Trophoblast cell (in vitro differentiated cells and primary cell): ENCODE measurements around the gene ZNF512B.

ENCODE experiments used
- DNase-seq, 2 donors: peaks; one replicate each; pipeline ENCODE4 v3.0.0-alpha.2; 2016
- H2AFZ ChIP-seq: 2 replicates; pipeline ENCODE4 v1.6.1; 2013; ENCODE audit warnings: low read length, moderate library complexity, mild to moderate bottlenecking; ENCODE audit not compliant: insufficient read depth, poor library complexity
- H2AK5ac ChIP-seq: 2 replicates; pipeline ENCODE4 v1.6.1; 2013; ENCODE audit warnings: mild to moderate bottlenecking, low read length
- H2BK120ac ChIP-seq: 2 replicates; pipeline ENCODE4 v1.6.1; 2013; ENCODE audit warnings: low read length, mild to moderate bottlenecking, moderate library complexity; ENCODE audit not compliant: insufficient read depth, poor library complexity
- H2BK12ac ChIP-seq: 2 replicates; pipeline ENCODE4 v1.6.1; 2013; ENCODE audit warnings: mild to moderate bottlenecking, low read length, moderate library complexity
- H2BK5ac ChIP-seq: 2 replicates; pipeline ENCODE4 v1.6.1; 2013; ENCODE audit warnings: low read length, low read depth, moderate library complexity, mild to moderate bottlenecking; ENCODE audit not compliant: poor library complexity
- H3K14ac ChIP-seq: 2 replicates; pipeline ENCODE4 v1.6.1; 2013; ENCODE audit warnings: mild to moderate bottlenecking, low read length
- H3K18ac ChIP-seq: 2 replicates; pipeline ENCODE4 v1.6.1; 2013; ENCODE audit warnings: mild to moderate bottlenecking, low read length
- H3K23ac ChIP-seq: 2 replicates; pipeline ENCODE4 v1.6.1; 2013; ENCODE audit warnings: low read length
- H3K27ac ChIP-seq: 2 replicates; pipeline ENCODE4 v1.5.1; 2013; ENCODE audit warnings: low read depth, mild to moderate bottlenecking, inconsistent platforms, low read length, moderate library complexity
- H3K27me3 ChIP-seq: 2 replicates; pipeline ENCODE4 v1.6.1; 2013; ENCODE audit warnings: inconsistent platforms, mild to moderate bottlenecking, low read length, moderate library complexity; ENCODE audit not compliant: insufficient read depth
- H3K36me3 ChIP-seq, 2 experiments: 1 replicate in 1 of 2; 2 replicates in 1 of 2; pipeline ENCODE4 v1.6.1; 2013; ENCODE audit warnings: low read length in 2 of 2, mild to moderate bottlenecking in 2 of 2, moderate library complexity in 1 of 2; ENCODE audit not compliant: insufficient read depth in 2 of 2, control insufficient read depth in 1 of 2
- H3K4ac ChIP-seq: 2 replicates; pipeline ENCODE4 v1.6.1; 2013; ENCODE audit warnings: low read depth, mild to moderate bottlenecking, low read length, moderate library complexity
- H3K4me1 ChIP-seq, 2 experiments: 1 replicate in 1 of 2; 2 replicates in 1 of 2; pipeline ENCODE4 v1.6.1; 2013; ENCODE audit warnings: low read length in 2 of 2, mild to moderate bottlenecking in 2 of 2, moderate library complexity in 1 of 2; ENCODE audit not compliant: insufficient read depth in 2 of 2, control insufficient read depth in 1 of 2
- H3K4me2 ChIP-seq: 2 replicates; pipeline ENCODE4 v1.6.1; 2013; ENCODE audit warnings: inconsistent platforms, mild to moderate bottlenecking, low read length, moderate library complexity
- H3K4me3 ChIP-seq: 2 replicates; pipeline ENCODE4 v1.5.1; 2013; ENCODE audit warnings: mild to moderate bottlenecking, low read depth, low read length, inconsistent platforms
- H3K79me1 ChIP-seq: one replicate; pipeline ENCODE4 v1.6.1; 2013; ENCODE audit warnings: low read length
- H3K79me2 ChIP-seq: 2 replicates; pipeline ENCODE4 v1.6.1; 2013; ENCODE audit warnings: low read length, mild to moderate bottlenecking; ENCODE audit not compliant: control insufficient read depth, insufficient read depth, poor library complexity
- H3K9ac ChIP-seq: 2 replicates; pipeline ENCODE4 v1.6.1; 2013; ENCODE audit warnings: mild to moderate bottlenecking, low read length
- H3K9me3 ChIP-seq: 2 replicates; pipeline ENCODE4 v1.6.1; 2013; ENCODE audit warnings: low read depth, mild to moderate bottlenecking, control low read depth, inconsistent platforms, low read length; ENCODE audit not compliant: insufficient read depth
- H4K12ac ChIP-seq: 2 replicates; pipeline ENCODE4 v1.6.1; 2013; ENCODE audit warnings: low read depth, mild to moderate bottlenecking, low read length, moderate library complexity
- H4K8ac ChIP-seq: 2 replicates; pipeline ENCODE4 v1.6.1; 2013; ENCODE audit warnings: low read depth, mild to moderate bottlenecking, low read length, moderate library complexity
- H4K91ac ChIP-seq: one replicate; pipeline ENCODE4 v1.6.1; 2013; ENCODE audit warnings: low read depth, mild to moderate bottlenecking, low read length, moderate library complexity
- WGBS: extraction: QIAGEN DNeasy Blood & Tissue Kit; methylation state at CpG from one replicate; pipeline ENCODE4 v1.1.7; 2013; ENCODE audit warnings: missing lambda C conversion rate; ENCODE audit not compliant: insufficient read length, insufficient coverage; ENCODE audit errors: extremely low coverage; 5-methylcytosine and 5-hydroxymethylcytosine counted together

ZNF512B gene

DNA sequence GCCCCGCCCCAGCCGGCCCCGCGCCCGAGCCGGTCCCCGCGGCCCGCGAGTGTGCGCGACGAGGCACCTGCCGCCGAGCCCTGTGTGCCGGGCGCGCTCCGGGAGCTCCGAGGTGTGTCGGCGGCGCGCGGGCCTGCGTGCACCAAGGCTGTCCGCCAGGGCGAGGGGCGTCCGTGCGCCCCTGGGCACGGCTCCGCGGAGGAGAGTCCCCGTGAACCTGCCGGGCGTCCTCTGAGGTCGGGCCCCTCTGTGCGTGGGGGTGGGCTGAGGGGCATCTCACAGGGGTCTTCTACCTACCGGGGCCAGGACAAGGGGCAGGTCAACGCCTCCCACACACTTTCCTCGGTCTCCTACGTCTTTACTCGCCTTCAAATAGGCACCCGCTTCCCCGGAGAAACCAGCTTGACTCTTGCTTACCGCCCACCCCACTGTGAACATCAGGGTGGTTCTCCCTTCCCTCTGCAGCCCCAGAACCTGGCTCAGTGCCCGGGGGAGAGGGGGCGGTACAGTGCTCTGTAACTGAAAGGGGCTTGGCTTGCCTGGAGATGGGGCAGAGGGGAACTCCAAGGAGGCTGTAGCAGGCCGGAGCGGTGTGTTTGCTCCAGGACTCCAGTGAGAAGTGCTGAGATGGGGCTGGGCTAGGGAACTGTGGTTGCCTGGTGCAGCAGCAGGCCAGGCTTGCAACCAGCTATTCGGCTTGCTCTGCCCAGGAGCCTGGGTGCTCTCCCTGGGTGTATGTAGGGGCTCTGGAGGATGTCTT is 10.0 kb upstream of the ZNF512B start, which contains the start of gene SAMD10:
Gene SAMD10, minus strand, starts transcription at position 86 of the 760 bp plus-strand sequence. CDS start 175 bp downstream, outside the sequence.
- H4K8ac ChIP-seq, result peak within 1 kb of the TSS; percentile 95
- peak within 1 kb of the TSS; percentile 14 for H2AK5ac ChIP-seq
- H3K9me3 ChIP-seq, result no peaks in the 10 kb centered on the region
- no peak within 1 kb of the TSS for H2BK12ac ChIP-seq
- DNase-seq, result peak in 1 of 2 donors; percentile 51
- peak within 1 kb of the TSS; percentile 16 for H3K27ac ChIP-seq
- H4K91ac ChIP-seq, result peak within 1 kb of the TSS; percentile 82
- H2BK5ac ChIP-seq, result peak within 1 kb of the TSS; percentile 57
- H3K27me3 ChIP-seq, result no peaks in the 10 kb centered on the region
- no peak within 1 kb of the TSS for H3K9ac ChIP-seq
- H3K14ac ChIP-seq, result peak within 1 kb of the TSS; percentile 83
- H3K18ac ChIP-seq, result peak within 1 kb of the TSS; percentile 81
- peaks cover 10% of the 10 kb centered on the region for H3K79me1 ChIP-seq
- peaks cover 8 to 15% of the 10 kb centered on the region in 2 experiments for H3K36me3 ChIP-seq
- H3K23ac ChIP-seq, result no peak within 1 kb of the TSS
- H3K79me2 ChIP-seq, result peaks cover 6% of the 10 kb centered on the region
- peaks cover 15 to 22% of the 10 kb centered on the region in 2 experiments for H3K4me1 ChIP-seq
- peak within 1 kb of the TSS; percentile 16 for H3K4ac ChIP-seq
- H3K4me2 ChIP-seq, result peak within 1 kb of the TSS; percentile 91
- peak within 1 kb of the TSS; percentile 54 for H4K12ac ChIP-seq
- H2AFZ ChIP-seq, result peak within 1 kb of the TSS; percentile 80
- WGBS, result no CpG with 5 or more reads among the region's 52 CpGs
- H2BK120ac ChIP-seq, result peak within 1 kb of the TSS; percentile 70
- H3K4me3 ChIP-seq, result peak within 1 kb of the TSS; percentile 71

DNA sequence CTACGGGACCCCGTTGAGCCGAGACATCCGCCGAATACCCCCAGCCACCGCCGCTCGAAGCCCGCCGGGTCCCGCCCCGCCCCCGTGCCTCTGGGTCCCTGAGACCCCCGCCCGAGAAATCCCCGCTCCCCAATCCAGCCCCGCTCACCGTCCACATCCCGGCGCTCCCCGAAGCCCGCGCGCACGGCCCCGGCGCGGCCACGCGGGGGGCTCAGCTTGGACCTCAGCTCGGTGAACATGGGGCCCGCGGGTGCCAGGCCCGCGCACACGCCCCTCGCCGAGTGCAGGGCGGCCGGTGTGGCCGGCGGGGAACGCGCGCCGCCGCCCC is 9.5 kb upstream of the ZNF512B start:
- H3K23ac ChIP-seq, result no peak overlapping the region
- H3K27ac ChIP-seq, result peak overlapping the region; percentile 16
- no peak overlapping the region for H3K4ac ChIP-seq
- peaks cover 15 to 22% of the 10 kb centered on the region in 2 experiments for H3K4me1 ChIP-seq
- peak overlapping the region; percentile 80 for H2AFZ ChIP-seq
- peak overlapping the region; percentile 91 for H3K4me2 ChIP-seq
- H3K9me3 ChIP-seq, result no peaks in the 10 kb centered on the region
- peak overlapping the region; percentile 70 for H2BK120ac ChIP-seq
- H2AK5ac ChIP-seq, result no peak overlapping the region
- peak overlapping the region; percentile 57 for H2BK5ac ChIP-seq
- peak overlapping the region; percentile 71 for H3K4me3 ChIP-seq
- peaks cover 10% of the 10 kb centered on the region for H3K79me1 ChIP-seq
- no CpG with 5 or more reads among the region's 47 CpGs for WGBS
- H4K91ac ChIP-seq, result peak overlapping the region; percentile 82
- no peak for DNase-seq
- no peaks in the 10 kb centered on the region for H3K27me3 ChIP-seq
- H3K79me2 ChIP-seq, result peaks cover 6% of the 10 kb centered on the region
- peak overlapping the region; percentile 95 for H4K8ac ChIP-seq
- H3K14ac ChIP-seq, result peak overlapping the region; percentile 83
- peak overlapping the region; percentile 54 for H4K12ac ChIP-seq
- H3K9ac ChIP-seq, result no peak overlapping the region
- peak overlapping the region; percentile 81 for H3K18ac ChIP-seq
- peaks cover 5 to 12% of the 10 kb centered on the region in 2 experiments for H3K36me3 ChIP-seq
- H2BK12ac ChIP-seq, result no peak overlapping the region

DNA sequence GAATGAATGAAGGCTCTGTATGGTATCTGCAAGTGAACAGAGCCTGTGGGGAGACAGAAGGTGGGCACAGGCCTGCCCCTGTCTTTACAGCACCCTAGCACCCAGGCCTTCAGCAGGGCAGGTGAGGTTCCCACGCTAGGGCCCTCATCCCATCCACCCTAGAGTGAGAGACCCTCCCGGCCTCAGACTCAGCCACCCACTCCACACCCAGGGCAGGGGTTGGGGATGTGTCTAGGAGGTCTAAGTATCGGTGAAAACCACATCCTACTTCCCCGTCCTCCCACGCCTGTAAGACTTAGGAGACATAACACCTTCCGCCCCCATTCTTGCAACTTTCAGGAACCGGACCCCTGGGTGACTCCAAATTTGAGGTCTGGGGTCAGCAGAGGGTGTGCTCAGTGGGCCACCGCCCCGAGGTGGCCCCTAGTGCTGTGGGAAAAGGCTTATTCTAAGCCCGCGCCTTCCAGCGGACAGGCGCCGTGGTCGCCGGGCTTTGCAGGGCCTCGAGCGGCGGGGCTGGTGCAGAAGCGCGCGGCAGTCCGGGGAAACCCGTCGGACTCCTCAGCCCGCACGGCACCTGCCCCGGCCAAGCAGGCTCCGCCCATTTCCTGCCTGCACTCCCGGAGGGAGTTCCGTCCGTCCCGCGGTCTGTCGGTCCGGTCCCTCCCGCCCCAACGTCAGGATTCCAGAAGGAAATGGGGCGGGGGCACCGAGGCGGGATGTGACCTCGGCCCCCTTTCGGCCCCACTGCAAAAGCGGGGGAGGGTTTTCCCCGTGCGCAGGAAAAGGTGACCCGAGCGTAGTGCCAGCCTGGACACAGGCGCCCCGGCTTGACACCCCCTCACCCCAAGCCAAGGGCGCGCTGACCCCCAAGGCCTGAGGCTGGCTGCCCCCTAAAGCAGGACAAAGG is 8.8 kb upstream of the ZNF512B start:
- no peak overlapping the region for H3K23ac ChIP-seq
- H3K9me3 ChIP-seq, result no peaks in the 10 kb centered on the region
- peak overlapping the region; percentile 54 for H4K12ac ChIP-seq
- H3K27ac ChIP-seq, result peak overlapping the region; percentile 16
- H3K27me3 ChIP-seq, result no peaks in the 10 kb centered on the region
- WGBS, result no CpG with 5 or more reads among the region's 52 CpGs
- peaks cover 3 to 10% of the 10 kb centered on the region in 2 experiments for H3K36me3 ChIP-seq
- H4K8ac ChIP-seq, result peak overlapping the region; percentile 95
- H2AK5ac ChIP-seq, result no peak overlapping the region
- H2BK120ac ChIP-seq, result peak overlapping the region; percentile 70
- peak overlapping the region; percentile 81 for H3K18ac ChIP-seq
- H3K14ac ChIP-seq, result peak overlapping the region; percentile 83
- peak overlapping the region; percentile 57 for H2BK5ac ChIP-seq
- H3K4me3 ChIP-seq, result peak overlapping the region; percentile 71
- H3K4me1 ChIP-seq, result peaks cover 16 to 23% of the 10 kb centered on the region in 2 experiments
- H4K91ac ChIP-seq, result peak overlapping the region; percentile 82
- peak; percentile 75 to 82 for DNase-seq
- peaks cover 10% of the 10 kb centered on the region for H3K79me1 ChIP-seq
- peaks cover 6% of the 10 kb centered on the region for H3K79me2 ChIP-seq
- no peak overlapping the region for H2BK12ac ChIP-seq
- no peak overlapping the region for H3K9ac ChIP-seq
- no peak overlapping the region for H3K4ac ChIP-seq
- peak overlapping the region; percentile 91 for H3K4me2 ChIP-seq
- H2AFZ ChIP-seq, result peak overlapping the region; percentile 80

DNA sequence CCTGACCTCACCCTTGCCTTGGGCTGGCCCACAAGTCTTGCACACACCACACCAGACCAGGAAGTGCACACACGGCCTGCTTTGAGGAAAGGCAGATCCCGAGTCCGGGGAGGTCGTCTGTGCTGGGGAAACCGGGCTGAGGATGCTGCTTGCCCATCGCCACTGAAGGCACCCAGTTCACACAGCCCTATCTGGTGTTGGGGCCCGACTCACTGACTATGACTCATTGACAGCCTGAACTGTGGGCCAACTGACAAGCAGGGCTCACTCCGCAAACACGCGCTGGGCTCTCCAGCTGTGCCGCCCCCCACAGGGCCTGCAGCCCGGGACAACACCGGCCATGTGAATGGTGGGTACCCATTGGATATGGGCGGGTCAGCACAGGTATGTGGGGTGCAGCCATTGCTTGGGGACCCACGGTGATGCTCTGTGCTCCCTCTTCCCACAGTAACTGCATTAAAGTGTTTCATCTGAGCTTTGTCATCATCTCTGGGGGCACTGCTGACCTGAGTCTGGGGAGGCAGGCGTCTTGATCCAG is 8.1 kb upstream of the ZNF512B start:
- Histone ChIP-seq H3K4me3 (no peak overlapping the region), H3K79me1 (peaks cover 10% of the 10 kb centered on the region), H3K14ac (no peak overlapping the region), H3K79me2 (peaks cover 6% of the 10 kb centered on the region), H3K4me2 (no peak overlapping the region), H3K23ac (no peak overlapping the region), H3K36me3 (peaks cover 2 to 6% of the 10 kb centered on the region in 2 experiments), H2BK120ac (no peak overlapping the region), H4K12ac (no peak overlapping the region), H4K8ac (no peak overlapping the region), H2AFZ (no peak overlapping the region), H3K4me1 (peaks cover 18 to 24% of the 10 kb centered on the region in 2 experiments), H2BK12ac (no peak overlapping the region), H4K91ac (no peak overlapping the region), H3K9me3 (no peaks in the 10 kb centered on the region), H3K4ac (no peak overlapping the region), H3K27me3 (no peaks in the 10 kb centered on the region), H3K9ac (no peak overlapping the region), H2BK5ac (no peak overlapping the region), H2AK5ac (no peak overlapping the region), H3K18ac (no peak overlapping the region), H3K27ac (no peak overlapping the region)
- no peak for DNase-seq
- WGBS, result no CpG with 5 or more reads among the region's 16 CpGs
